HG02610 (cell line): Measurements from ENCODE around the gene KRTAP24-1.

Source experiments
- ATAC-seq: cut with Tn5 transposase; IDR thresholded peaks from one replicate; pipeline ENCODE4 v1.9.1; 2021; ENCODE audit warnings: mild to moderate bottlenecking, moderate library complexity; ENCODE audit not compliant: unreplicated experiment

The KRTAP24-1 gene

GRCh38 chr21:30282850-30283249 is at the start of gene KRTAP24-1:
Gene KRTAP24-1 (minus strand): TSS chr21:30282950. CDS start chr21:30282932, 18 bp downstream.
- no peak for ATAC-seq

GRCh38 chr21:30329203-30329875 is 46.6 kb upstream of the KRTAP24-1 start:
- ATAC-seq = no peak

GRCh38 chr21:30326390-30326789 is 43.6 kb upstream of the KRTAP24-1 start:
- no peak for ATAC-seq

- ATAC-seq = no peak
Measured at GRCh38 chr21:30320215-30320614, 37.5 kb upstream of the KRTAP24-1 start, which contains the start of gene KRTAP26-1. Gene KRTAP26-1 (minus strand): TSS chr21:30320315. CDS start chr21:30320035, 280 bp downstream.

- no peak for ATAC-seq
Measured at GRCh38 chr21:30315701-30316100, 33.0 kb upstream of the KRTAP24-1 start.

GRCh38 chr21:30306884-30307283 is 24.1 kb upstream of the KRTAP24-1 start:
- ATAC-seq = no peak

- no peak for ATAC-seq
Measured at GRCh38 chr21:30305136-30305535, 22.4 kb upstream of the KRTAP24-1 start.

GRCh38 chr21:30289215-30289614 is 6.5 kb upstream of the KRTAP24-1 start, which contains the start of gene KRTAP25-1:
Gene KRTAP25-1 (minus strand): TSS chr21:30289514. CDS start chr21:30289490, 24 bp downstream.
- no peak for ATAC-seq

GRCh38 chr21:30271611-30272010 is 11.1 kb downstream of the KRTAP24-1 start:
- no peak for ATAC-seq

- no peak for ATAC-seq
Measured at GRCh38 chr21:30271156-30271555, 11.6 kb downstream of the KRTAP24-1 start.

GRCh38 chr21:30269803-30270530 is 12.8 kb downstream of the KRTAP24-1 start:
- no peak for ATAC-seq

GRCh38 chr21:30268608-30269197 is 14.0 kb downstream of the KRTAP24-1 start:
- ATAC-seq = no peak

- ATAC-seq = no peak
Measured at GRCh38 chr21:30257773-30258172, 25.0 kb downstream of the KRTAP24-1 start.

GRCh38 chr21:30256100-30256499 is 26.6 kb downstream of the KRTAP24-1 start:
- ATAC-seq = no peak

GRCh38 chr21:30255679-30256078 is 27.1 kb downstream of the KRTAP24-1 start:
- no peak for ATAC-seq

GRCh38 chr21:30251781-30252180 is 31.0 kb downstream of the KRTAP24-1 start:
- no peak for ATAC-seq

- ATAC-seq = no peak
Measured at GRCh38 chr21:30249936-30250335, 32.8 kb downstream of the KRTAP24-1 start.

- ATAC-seq = no peak
Measured at GRCh38 chr21:30248844-30249243, 33.9 kb downstream of the KRTAP24-1 start.

GRCh38 chr21:30245061-30245460 is 37.7 kb downstream of the KRTAP24-1 start:
- no peak for ATAC-seq

- no peak for ATAC-seq
Measured at GRCh38 chr21:30243691-30244090, 39.1 kb downstream of the KRTAP24-1 start.

GRCh38 chr21:30240661-30241060 is 42.1 kb downstream of the KRTAP24-1 start:
- ATAC-seq = no peak

GRCh38 chr21:30238168-30238567 is 44.6 kb downstream of the KRTAP24-1 start:
- no peak for ATAC-seq
